Keratinocyte (primary cell): ENCODE results near the gene ATXN7. TPM values are rescaled to one million over a fixed set of nuclear protein-coding genes. Genes with fewer than 3 reads are reported as not detected.
A peak's percentile ranks its signal among the peaks of the same experiment; 100 is the strongest.

Experiments used
- DNase-seq: peaks from one replicate; pipeline ENCODE4 v3.0.0-alpha.2; 2011; ENCODE audit warnings: low read depth, missing footprints, low spot score
- FAIRE-seq: peaks from 2 replicates; lab custom pipeline; 2011; peaks lifted over from hg19 to GRCh38; lab: Jason Lieb, UNC
- H2AFZ ChIP-seq: 2 replicates; pipeline ENCODE4 v1.6.0; 2012; ENCODE audit warnings: low read length, control low read depth, inconsistent platforms; ENCODE audit not compliant: control insufficient read depth
- H3K27ac ChIP-seq: 2 replicates; pipeline ENCODE4 v1.5.1; 2011; ENCODE audit warnings: low read length; ENCODE audit not compliant: control insufficient read depth, insufficient read depth
- H3K27me3 ChIP-seq: 3 replicates; pipeline ENCODE4 v1.6.0; 2011; ENCODE audit warnings: low read length; ENCODE audit not compliant: control insufficient read depth, insufficient read depth; ENCODE audit errors: extremely low read depth
- H3K36me3 ChIP-seq, 2 experiments: 2 replicates in 1 of 2; 3 replicates in 1 of 2; pipeline ENCODE4 v1.5.1; 2011; ENCODE audit warnings: low read length in 2 of 2, mild to moderate bottlenecking in 1 of 2; ENCODE audit not compliant: control insufficient read depth in 2 of 2, insufficient read depth in 2 of 2; ENCODE audit errors: extremely low read depth in 1 of 2
- H3K4me1 ChIP-seq: 3 replicates; pipeline ENCODE4 v1.5.1; 2011; ENCODE audit warnings: low read length; ENCODE audit not compliant: control insufficient read depth, insufficient read depth; ENCODE audit errors: extremely low read depth
- H3K4me2 ChIP-seq: 3 replicates; pipeline ENCODE4 v1.6.0; 2011; ENCODE audit warnings: low read depth, low read length; ENCODE audit not compliant: control insufficient read depth, insufficient read depth; ENCODE audit errors: extremely low read depth
- H3K4me3 ChIP-seq, 3 experiments: fragments of 200-600 bp in 1 of 3; sonication (generic) in 1 of 3; 2 replicates in 2 of 3; 3 replicates in 1 of 3; pipeline ENCODE4 v1.5.1; 2011 to 2016; ENCODE audit warnings: low read length in 3 of 3, mild to moderate bottlenecking in 3 of 3, control low read depth in 2 of 3, inconsistent platforms in 1 of 3, low read depth in 1 of 3, mixed read lengths in 1 of 3, mixed run types in 1 of 3, moderate library complexity in 1 of 3; ENCODE audit not compliant: control insufficient read depth in 2 of 3, insufficient read depth in 2 of 3; ENCODE audit errors: extremely low read depth in 1 of 3
- H3K79me2 ChIP-seq: 2 replicates; pipeline ENCODE4 v1.6.0; 2012; ENCODE audit warnings: low read length; ENCODE audit not compliant: control insufficient read depth, insufficient read depth
- H3K9ac ChIP-seq: 3 replicates; pipeline ENCODE4 v1.6.0; 2011; ENCODE audit warnings: low read length; ENCODE audit not compliant: control insufficient read depth, insufficient read depth; ENCODE audit errors: extremely low read depth
- H3K9me1 ChIP-seq: 3 replicates; pipeline ENCODE4 v1.6.0; 2011; ENCODE audit warnings: low read length; ENCODE audit not compliant: control insufficient read depth, insufficient read depth; ENCODE audit errors: extremely low read depth
- H3K9me3 ChIP-seq: 2 replicates; pipeline ENCODE4 v1.5.1; 2012; ENCODE audit warnings: low read depth, low read length; ENCODE audit not compliant: control insufficient read depth
- H4K20me1 ChIP-seq: 3 replicates; pipeline ENCODE4 v1.6.0; 2011; ENCODE audit warnings: low read length; ENCODE audit not compliant: control insufficient read depth, insufficient read depth; ENCODE audit errors: extremely low read depth
- CTCF ChIP-seq, 3 experiments: IDR thresholded peaks in 1 of 3; conservative IDR thresholded peaks in 1 of 3; optimal IDR thresholded peaks in 1 of 3; 2 replicates in 2 of 3; 3 replicates in 1 of 3; pipeline versions ENCODE3 to v1.5.1; 2011; ENCODE audit warnings: low read length in 3 of 3, mild to moderate bottlenecking in 3 of 3, moderate library complexity in 2 of 3, control low read depth in 1 of 3, inconsistent platforms in 1 of 3; ENCODE audit not compliant: insufficient read depth in 2 of 3; ENCODE audit errors: extremely low read depth in 1 of 3
- EZH2 ChIP-seq: IDR thresholded peaks from one replicate; pipeline ENCODE4 v1.6.1; 2012; ENCODE audit warnings: inconsistent platforms, mild to moderate bottlenecking, low read length, moderate library complexity
- dilution Hi-C: fragments of 300-500 bp; cut with MboI; formaldehyde crosslinking; loops from one replicate; pipeline ENCODE4 v1.7.0; 2020; ENCODE audit warnings: low sequenced_read_pairs; ENCODE audit not compliant: extremely low pct_ligation_motif_present
- polyA plus RNA-seq, 5 experiments: library from polyadenylated mRNA; depleted of rRNA in 3 of 5; stranded (reverse) in 3 of 5; stranded (forward) in 1 of 5; unstranded in 1 of 5; fragments of >200 nt; gene quantifications; 1 replicate in 1 of 5; 2 replicates in 3 of 5; 3 replicates in 1 of 5; pipeline versions ENCODE4 v1.2.1 to v1.2.3, GENCODE V29; 2011 to 2012; ENCODE audit warnings: missing spikeins in 2 of 5, low read depth in 1 of 5, low replicate concordance in 1 of 5

ATXN7 gene
- polyA plus RNA-seq, 1 donor (not counting 4 experiments of a cell fraction or from before 2014, with no cell fraction given), result 8.8 TPM

GRCh38 chr3:63926309-63926708, 62.6 kb downstream of the ATXN7 start:
- DNase-seq (no peak), FAIRE-seq (no peak)
- H3K36me3 ChIP-seq, result peaks cover 13 to 21% of the 10 kb centered on the region in 2 experiments
- no peak overlapping the region for H3K27ac ChIP-seq
- no peak overlapping the region for H3K9ac ChIP-seq
- dilution Hi-C loops, result no loop called here
- H3K4me2 ChIP-seq, result no peak overlapping the region
- H4K20me1 ChIP-seq, result no peaks in the 10 kb centered on the region
- H3K9me1 ChIP-seq, result no peaks in the 10 kb centered on the region
- no peaks in the 10 kb centered on the region for H3K9me3 ChIP-seq
- TF ChIP-seq EZH2, result no peak
- peak in 2 of 3 experiments; percentile 5 to 6 for TF ChIP-seq CTCF (optimal IDR thresholded peaks at IDR 0.05 in 1 of 3, IDR thresholded peaks at IDR 0.05 in 1 of 3, conservative IDR thresholded peaks at IDR 0.05 in 1 of 3; ENCODE audit: extremely low read depth in 1 of 3, insufficient read depth in 2 of 3, low read length in 3 of 3)
- peaks cover 56% of the 10 kb centered on the region for H3K79me2 ChIP-seq
- H3K27me3 ChIP-seq, result no peaks in the 10 kb centered on the region
- H3K4me1 ChIP-seq, result no peaks in the 10 kb centered on the region
- no peak overlapping the region for H2AFZ ChIP-seq
- no peak overlapping the region for H3K4me3 ChIP-seq

GRCh38 chr3:63927422-63928280, 64.0 kb downstream of the ATXN7 start:
- no peak overlapping the region for H3K4me3 ChIP-seq
- dilution Hi-C loops, result no loop called here
- DNase-seq, result no peak
- no peaks in the 10 kb centered on the region for H3K4me1 ChIP-seq
- H3K36me3 ChIP-seq, result peaks cover 11 to 21% of the 10 kb centered on the region in 2 experiments
- H4K20me1 ChIP-seq, result peaks cover 3% of the 10 kb centered on the region
- no peaks in the 10 kb centered on the region for H3K27me3 ChIP-seq
- no peaks in the 10 kb centered on the region for H3K9me1 ChIP-seq
- peaks cover 64% of the 10 kb centered on the region for H3K79me2 ChIP-seq
- TF ChIP-seq CTCF (optimal IDR thresholded peaks at IDR 0.05 in 1 of 3, IDR thresholded peaks at IDR 0.05 in 1 of 3, conservative IDR thresholded peaks at IDR 0.05 in 1 of 3; ENCODE audit: extremely low read depth in 1 of 3, insufficient read depth in 2 of 3, low read length in 3 of 3), result no peak
- TF ChIP-seq EZH2, result no peak
- no peak overlapping the region for H3K27ac ChIP-seq
- H3K9ac ChIP-seq, result no peak overlapping the region
- no peaks in the 10 kb centered on the region for H3K9me3 ChIP-seq
- no peak overlapping the region for H3K4me2 ChIP-seq
- no peak for FAIRE-seq
- no peak overlapping the region for H2AFZ ChIP-seq
